Measurements from ENCODE around the gene PITPNM3. TPM values are rescaled to one million over a fixed set of nuclear protein-coding genes. Genes with fewer than 3 reads are reported as not detected.

Gene PITPNM3
- total and polyA plus RNA-seq, 2 experiments from 2014 or later = 1.0 to 1.5 TPM

DNA sequence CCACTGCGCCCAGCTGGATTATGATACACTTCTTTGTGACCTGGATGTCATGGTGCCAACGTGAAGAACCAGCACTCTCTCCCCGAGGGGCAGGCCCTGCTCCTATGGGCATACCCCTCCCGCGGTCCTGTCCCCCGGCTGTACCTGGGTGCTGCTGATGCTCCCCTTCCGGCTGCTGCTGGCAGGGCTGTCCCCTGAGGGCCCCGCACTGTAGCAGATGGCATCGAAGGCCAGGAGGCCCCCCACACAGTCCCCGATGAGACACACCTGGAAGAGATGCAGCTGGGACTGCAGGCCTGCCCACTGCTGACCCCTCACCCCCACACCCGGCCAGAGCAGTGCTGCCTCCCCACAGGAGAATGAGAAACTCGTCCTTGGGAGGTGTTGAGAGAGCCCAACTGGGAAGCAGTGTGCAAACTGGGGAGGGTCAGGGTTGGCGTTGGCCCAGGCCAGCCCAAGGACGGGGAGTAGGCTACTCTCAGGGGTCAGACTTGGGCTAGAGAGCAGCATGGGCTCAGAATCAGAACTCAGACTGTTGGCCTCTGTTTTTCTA is 78.4 kb downstream of the PITPNM3 start:
- Histone ChIP-seq H3K4me1 (ENCODE audit: insufficient read depth) (0 out of 2 replicates have a peak, but pooled peaks cover 3% of the 10 kb centered on the region), H2AFZ (no peak overlapping the region), H3K79me2 (replicated peaks; ENCODE audit: insufficient read depth) (no peaks in the 10 kb centered on the region), H3K4me2 (no peak overlapping the region), H3K27ac (ENCODE audit: low read depth) (no peak overlapping the region), H3K4me3 (no peak overlapping the region), H3K36me3 (ENCODE audit: insufficient read depth) (no peaks in the 10 kb centered on the region), H3K9me2 (ENCODE audit: insufficient read depth) (no peaks in the 10 kb centered on the region), H4K20me1 (replicated peaks; ENCODE audit: insufficient read depth) (no peaks in the 10 kb centered on the region), H3K27me3 (ENCODE audit: insufficient read depth) (no peaks in the 10 kb centered on the region), H3F3A (replicated peaks; ENCODE audit: low read depth) (no peaks in the 10 kb centered on the region)
- Mint-ChIP-seq H3K27ac (no peak overlapping the region), H3K27me3 (ENCODE audit: insufficient read depth, low read depth, poor library complexity) (peaks cover 14% of the 10 kb centered on the region), H3K4me3 (no peak overlapping the region), H3K36me3 (ENCODE audit: low read depth) (no peaks in the 10 kb centered on the region), H3K4me1 (peaks cover 24% of the 10 kb centered on the region; the same call in 2 of the 3 replicates), H3K9me3 (no peaks in the 10 kb centered on the region)
- DNase-seq (ENCODE audit: low spot score) = no peak
- ATAC-seq = no peak
- TF ChIP-seq EZH2 (IDR thresholded peaks at IDR 0.05; ENCODE audit: low read depth, unreplicated experiment) = no peak
- TF ChIP-seq ZNF114 (CRISPR knock-in tag; IDR thresholded peaks at IDR 0.05) = no peak
- TF ChIP-seq, protein P1, sequence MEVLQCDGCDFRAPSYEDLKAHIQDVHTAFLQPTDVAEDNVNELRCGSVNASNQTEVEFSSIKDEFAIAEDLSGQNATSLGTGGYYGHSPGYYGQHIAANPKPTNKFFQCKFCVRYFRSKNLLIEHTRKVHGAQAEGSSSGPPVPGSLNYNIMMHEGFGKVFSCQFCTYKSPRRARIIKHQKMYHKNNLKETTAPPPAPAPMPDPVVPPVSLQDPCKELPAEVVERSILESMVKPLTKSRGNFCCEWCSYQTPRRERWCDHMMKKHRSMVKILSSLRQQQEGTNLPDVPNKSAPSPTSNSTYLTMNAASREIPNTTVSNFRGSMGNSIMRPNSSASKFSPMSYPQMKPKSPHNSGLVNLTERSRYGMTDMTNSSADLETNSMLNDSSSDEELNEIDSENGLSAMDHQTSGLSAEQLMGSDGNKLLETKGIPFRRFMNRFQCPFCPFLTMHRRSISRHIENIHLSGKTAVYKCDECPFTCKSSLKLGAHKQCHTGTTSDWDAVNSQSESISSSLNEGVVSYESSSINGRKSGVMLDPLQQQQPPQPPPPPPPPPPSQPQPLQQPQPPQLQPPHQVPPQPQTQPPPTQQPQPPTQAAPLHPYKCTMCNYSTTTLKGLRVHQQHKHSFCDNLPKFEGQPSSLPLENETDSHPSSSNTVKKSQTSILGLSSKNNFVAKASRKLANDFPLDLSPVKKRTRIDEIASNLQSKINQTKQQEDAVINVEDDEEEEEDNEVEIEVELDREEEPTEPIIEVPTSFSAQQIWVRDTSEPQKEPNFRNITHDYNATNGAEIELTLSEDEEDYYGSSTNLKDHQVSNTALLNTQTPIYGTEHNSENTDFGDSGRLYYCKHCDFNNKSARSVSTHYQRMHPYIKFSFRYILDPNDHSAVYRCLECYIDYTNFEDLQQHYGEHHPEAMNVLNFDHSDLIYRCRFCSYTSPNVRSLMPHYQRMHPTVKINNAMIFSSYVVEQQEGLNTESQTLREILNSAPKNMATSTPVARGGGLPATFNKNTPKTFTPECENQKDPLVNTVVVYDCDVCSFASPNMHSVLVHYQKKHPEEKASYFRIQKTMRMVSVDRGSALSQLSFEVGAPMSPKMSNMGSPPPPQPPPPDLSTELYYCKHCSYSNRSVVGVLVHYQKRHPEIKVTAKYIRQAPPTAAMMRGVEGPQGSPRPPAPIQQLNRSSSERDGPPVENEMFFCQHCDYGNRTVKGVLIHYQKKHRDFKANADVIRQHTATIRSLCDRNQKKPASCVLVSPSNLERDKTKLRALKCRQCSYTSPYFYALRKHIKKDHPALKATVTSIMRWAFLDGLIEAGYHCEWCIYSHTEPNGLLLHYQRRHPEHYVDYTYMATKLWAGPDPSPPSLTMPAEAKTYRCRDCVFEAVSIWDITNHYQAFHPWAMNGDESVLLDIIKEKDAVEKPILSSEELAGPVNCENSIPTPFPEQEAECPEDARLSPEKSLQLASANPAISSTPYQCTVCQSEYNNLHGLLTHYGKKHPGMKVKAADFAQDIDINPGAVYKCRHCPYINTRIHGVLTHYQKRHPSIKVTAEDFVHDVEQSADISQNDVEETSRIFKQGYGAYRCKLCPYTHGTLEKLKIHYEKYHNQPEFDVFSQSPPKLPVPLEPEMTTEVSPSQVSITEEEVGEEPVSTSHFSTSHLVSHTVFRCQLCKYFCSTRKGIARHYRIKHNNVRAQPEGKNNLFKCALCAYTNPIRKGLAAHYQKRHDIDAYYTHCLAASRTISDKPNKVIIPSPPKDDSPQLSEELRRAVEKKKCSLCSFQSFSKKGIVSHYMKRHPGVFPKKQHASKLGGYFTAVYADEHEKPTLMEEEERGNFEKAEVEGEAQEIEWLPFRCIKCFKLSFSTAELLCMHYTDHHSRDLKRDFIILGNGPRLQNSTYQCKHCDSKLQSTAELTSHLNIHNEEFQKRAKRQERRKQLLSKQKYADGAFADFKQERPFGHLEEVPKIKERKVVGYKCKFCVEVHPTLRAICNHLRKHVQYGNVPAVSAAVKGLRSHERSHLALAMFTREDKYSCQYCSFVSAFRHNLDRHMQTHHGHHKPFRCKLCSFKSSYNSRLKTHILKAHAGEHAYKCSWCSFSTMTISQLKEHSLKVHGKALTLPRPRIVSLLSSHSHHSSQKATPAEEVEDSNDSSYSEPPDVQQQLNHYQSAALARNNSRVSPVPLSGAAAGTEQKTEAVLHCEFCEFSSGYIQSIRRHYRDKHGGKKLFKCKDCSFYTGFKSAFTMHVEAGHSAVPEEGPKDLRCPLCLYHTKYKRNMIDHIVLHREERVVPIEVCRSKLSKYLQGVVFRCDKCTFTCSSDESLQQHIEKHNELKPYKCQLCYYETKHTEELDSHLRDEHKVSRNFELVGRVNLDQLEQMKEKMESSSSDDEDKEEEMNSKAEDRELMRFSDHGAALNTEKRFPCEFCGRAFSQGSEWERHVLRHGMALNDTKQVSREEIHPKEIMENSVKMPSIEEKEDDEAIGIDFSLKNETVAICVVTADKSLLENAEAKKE (CRISPR knock-in tag; IDR thresholded peaks at IDR 0.05) = no peak
- TF ChIP-seq EZH2phosphoT487 (IDR thresholded peaks at IDR 0.05; ENCODE audit: unreplicated experiment) = no peak
- no peak for TF ChIP-seq ZNF331 (CRISPR knock-in tag; IDR thresholded peaks at IDR 0.05; ENCODE audit: low read depth)
- TF ChIP-seq POLR2AphosphoS5 (IDR thresholded peaks at IDR 0.05; ENCODE audit: low read depth) = no peak
- no peak for TF ChIP-seq CREB1 (CRISPR knock-in tag; IDR thresholded peaks at IDR 0.05; ENCODE audit: low read depth)
- no peak for TF ChIP-seq ETS1 (IDR thresholded peaks at IDR 0.05)
